ENCODE measurements around the gene FGB.

DNA sequence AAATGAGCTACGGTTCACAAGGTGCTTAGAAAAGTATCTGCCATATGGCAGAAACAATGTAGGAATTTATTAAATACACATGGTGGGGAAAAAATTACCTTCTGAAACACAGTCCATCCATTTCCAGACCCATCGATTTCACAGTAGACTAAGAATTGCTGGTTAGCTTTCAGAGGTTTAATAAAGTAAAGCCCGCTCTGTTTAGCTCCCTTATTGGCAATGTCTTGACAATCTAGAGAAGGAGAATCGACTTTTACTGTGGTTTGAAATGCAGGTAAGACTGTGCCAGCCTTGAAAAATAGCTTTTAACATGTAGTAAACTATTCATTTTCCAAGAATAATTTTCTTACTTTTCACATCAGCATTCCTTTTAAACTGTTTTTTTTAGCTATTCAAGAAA, 46.7 kb downstream of the FGB start:
- TF ChIP-seq TAF1 (IDR thresholded peaks at IDR 0.05; ENCODE audit: borderline replicate concordance, low read depth, low read length) = no peak
- TF ChIP-seq POLR2AphosphoS5 (IDR thresholded peaks at IDR 0.05; ENCODE audit: low read depth, low read length) = no peak
- no peak for TF ChIP-seq POLR2A (IDR thresholded peaks at IDR 0.05; ENCODE audit: low read depth, low read length)
